Spleen (tissue), 11 donors: ENCODE data around the gene MOGAT1. TPM values are rescaled to one million over a fixed set of nuclear protein-coding genes. Genes with fewer than 3 reads are reported as not detected.

Source experiments
- DNase-seq: peaks from one replicate; pipeline ENCODE4 v3.0.0-alpha.2; 2020
- H3K27ac ChIP-seq, 8 donors: fragments of 200-600 bp; sonication (generic) in 7 of 8; 1 replicate in 4 of 8; 2 replicates in 4 of 8; pipeline versions ENCODE4 v1.5.0 to v1.8.0; 2016 to 2021; ENCODE audit warnings: inconsistent platforms in 4 of 8, mild to moderate bottlenecking in 4 of 8, moderate library complexity in 1 of 8
- H3K27me3 ChIP-seq, 7 donors: fragments of 200-600 bp; sonication (generic) in 6 of 7; replicated peaks in 1 of 7; 1 replicate in 4 of 7; 2 replicates in 3 of 7; pipeline versions ENCODE4 v1.5.0 to v1.8.0; 2016 to 2021; ENCODE audit warnings: inconsistent platforms in 3 of 7, mild to moderate bottlenecking in 1 of 7
- H3K36me3 ChIP-seq, 6 donors: fragments of 200-600 bp; sonication (generic) in 5 of 6; 1 replicate in 4 of 6; 2 replicates in 2 of 6; pipeline versions ENCODE4 v1.5.0 to v1.8.0; 2016 to 2021; ENCODE audit warnings: inconsistent platforms in 2 of 6
- H3K4me1 ChIP-seq, 6 donors: fragments of 200-600 bp; sonication (generic) in 5 of 6; 1 replicate in 3 of 6; 2 replicates in 3 of 6; pipeline versions ENCODE4 v1.5.0 to v1.8.0; 2016 to 2021; ENCODE audit warnings: inconsistent platforms in 3 of 6
- H3K4me3 ChIP-seq, 8 donors: fragments of 200-600 bp; sonication (generic) in 7 of 8; 1 replicate in 4 of 8; 2 replicates in 4 of 8; pipeline versions ENCODE4 v1.5.0 to v1.8.0; 2016 to 2021; ENCODE audit warnings: inconsistent platforms in 4 of 8, mild to moderate bottlenecking in 4 of 8, moderate library complexity in 2 of 8
- H3K9me3 ChIP-seq, 8 donors: fragments of 200-600 bp; sonication (generic) in 7 of 8; 1 replicate in 4 of 8; 2 replicates in 4 of 8; pipeline versions ENCODE4 v1.5.0 to v1.8.0; 2016 to 2021; ENCODE audit warnings: inconsistent platforms in 4 of 8
- POLR2A ChIP-seq, 3 donors: fragments of 450-650 bp; IDR thresholded peaks; one replicate each; pipeline ENCODE4 v1.5.1; 2017; ENCODE audit warnings: antibody characterized with exemption in 3 of 3, mild to moderate bottlenecking in 1 of 3
- POLR2AphosphoS5 ChIP-seq, 3 donors: sonication (generic); formaldehyde crosslinking; IDR thresholded peaks; one replicate each; pipeline ENCODE4 v1.5.1; 2017; ENCODE audit warnings: antibody characterized with exemption in 3 of 3
- WGBS, 5 donors: extraction: QIAGEN DNeasy Blood & Tissue Kit in 3 of 5; methylation state at CpG; one replicate each; pipeline versions ENCODE4 v1.1.5 to v1.1.7; 2013 to 2018; 5-methylcytosine and 5-hydroxymethylcytosine counted together
- intact Hi-C: fragments of 100-400 bp; cut with DNase I; formaldehyde crosslinking; loops from one replicate; pipeline ENCODE4 v1.15.0; 2023; ENCODE audit warnings: low total_unique reads
- polyA plus RNA-seq, 3 donors: library from polyadenylated mRNA; stranded (reverse); fragments of 200-250 nt; gene quantifications; one replicate each; pipeline ENCODE4 v1.2.1, GENCODE V29; 2013
- total RNA-seq, 7 donors: library from RNA; depleted of rRNA in 3 of 7; stranded (reverse); fragments of >200 nt in 3 of 7; fragmentation: NEBNext Ultra II Directional in 4 of 7; extraction: Animal tissue kit (Norgen Biotek cat#: 25700) in 4 of 7; gene quantifications; one replicate each; pipeline versions ENCODE4 v1.1.0 to v1.2.1, GENCODE V29; 2016 to 2021
- TF ChIP-seq, protein P1 (sequence below), 11 experiments: fragments of 200-600 bp in 7 of 11; fragments of 450-650 bp in 4 of 11; sonication (generic) in 4 of 11; IDR thresholded peaks in 8 of 11; conservative IDR thresholded peaks in 3 of 11; 1 replicate in 7 of 11; 2 replicates in 4 of 11; pipeline versions ENCODE4 v1.4.0 to v1.8.0; 2016 to 2021; ENCODE audit warnings: antibody characterized with exemption in 11 of 11, inconsistent platforms in 4 of 11, mild to moderate bottlenecking in 1 of 11
- donor health status: healthy with polysubstance abuse.
- donor health status: DM: no; HTN: no; CAD: no; lungs with moderate emphysema.
- donor health status: DM: no; HTN: no; CAD: no.
- donor health status: Bipolar disorder and iron deficiency.
- donor health status: healthy.
- donor health status: DM: no; HTN: no; CAD: no.
- donor health status: DM: yes; HTN: yes; CAD: no.

MOGAT1 gene
- total and polyA plus RNA-seq, 10 donors, result 0.06 TPM; not detected in 9

DNA sequence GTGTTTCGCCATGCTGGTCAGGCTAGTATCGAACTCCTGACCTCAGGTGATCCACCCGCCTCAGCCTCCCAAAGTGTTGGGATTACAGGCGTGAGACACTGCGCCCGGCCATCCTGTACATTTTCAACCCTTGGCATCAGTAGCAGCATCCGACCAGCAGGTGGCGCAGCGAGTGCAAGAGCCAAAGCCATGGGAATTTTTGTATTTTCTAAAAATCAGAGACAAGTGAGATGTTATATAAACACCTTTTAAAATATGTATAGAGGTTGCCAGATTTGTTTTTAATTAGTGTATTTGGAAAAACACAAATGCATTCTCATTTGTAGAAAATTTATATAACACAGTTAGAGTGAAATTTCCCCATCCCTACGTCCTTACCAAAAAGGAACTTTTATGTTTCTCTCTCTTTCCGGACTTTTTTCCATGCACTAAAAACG lies 36.8 kb downstream of the MOGAT1 start:
- 17 to 27% (median 22%) methylated on average over 12 of the region's 12 CpGs for WGBS, 5 donors
- no peak overlapping the region for H3K4me3 ChIP-seq
- H3K36me3 ChIP-seq, result no peaks in the 10 kb centered on the region

DNA sequence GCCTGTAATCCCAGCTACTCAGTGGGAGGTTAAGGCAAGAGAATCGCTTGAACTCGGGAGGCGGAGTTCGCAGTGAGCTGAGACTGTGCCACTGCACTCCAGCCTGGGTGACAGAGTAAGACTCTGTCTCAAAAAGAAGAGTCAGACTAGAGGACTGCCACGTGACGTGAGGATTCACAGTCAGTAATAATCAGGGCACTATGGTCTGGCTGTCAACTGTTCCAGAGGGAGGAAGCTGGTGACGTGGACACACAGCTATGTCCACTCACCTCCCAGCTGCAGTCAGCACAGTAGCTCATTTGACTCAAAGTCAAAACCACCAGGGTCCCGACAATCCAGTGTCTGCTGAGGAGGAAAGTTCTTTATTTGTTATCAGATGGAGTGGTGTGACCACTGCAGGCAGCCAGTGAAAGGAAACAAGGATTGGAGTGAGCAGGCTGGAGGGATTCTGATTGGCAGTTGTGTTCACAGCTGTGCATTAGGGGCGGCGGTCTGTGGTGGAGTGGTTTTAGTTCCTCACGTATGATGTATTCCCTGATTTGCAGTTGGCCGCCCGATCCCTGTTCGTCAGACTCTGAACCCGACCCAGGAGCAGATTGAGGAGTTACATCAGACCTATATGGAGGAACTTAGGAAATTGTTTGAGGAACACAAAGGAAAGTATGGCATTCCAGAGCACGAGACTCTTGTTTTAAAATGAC lies 37.9 kb downstream of the MOGAT1 start:
- Histone ChIP-seq H3K9me3 (no peaks in the 10 kb centered on the region), H3K4me3 (peak overlapping the region in 1 of 8 donors; percentile 34), H3K4me1 (peaks cover 0 to 24% (median 8%) of the 10 kb centered on the region in 6 donors), H3K36me3 (no peaks in the 10 kb centered on the region), H3K27me3 (peaks cover 0 to 18% (median 0%) of the 10 kb centered on the region in 7 donors), H3K27ac (peak overlapping the region in 3 of 8 donors; percentile 1 to 33 (median 31))
- intact Hi-C loops, result loop anchor here (2.0 kb wide), 1 partner anchor 193 kb away; no protein-coding TSS in a partner anchor
- 27 to 32% (median 28%) methylated on average over 15 to 16 of the region's 16 CpGs for WGBS, 5 donors
- DNase-seq, result no peak
- TF ChIP-seq POLR2AphosphoS5 (IDR thresholded peaks at IDR 0.05) (peak in 1 of 3 donors; percentile 47), POLR2A (IDR thresholded peaks at IDR 0.05) (no peak)

More for the DNA sequence above, 36.8 kb downstream of the MOGAT1 start:
- no peak for TF ChIP-seq POLR2A (IDR thresholded peaks at IDR 0.05)
- no peak for TF ChIP-seq POLR2AphosphoS5 (IDR thresholded peaks at IDR 0.05)
- TF ChIP-seq, protein P1, sequence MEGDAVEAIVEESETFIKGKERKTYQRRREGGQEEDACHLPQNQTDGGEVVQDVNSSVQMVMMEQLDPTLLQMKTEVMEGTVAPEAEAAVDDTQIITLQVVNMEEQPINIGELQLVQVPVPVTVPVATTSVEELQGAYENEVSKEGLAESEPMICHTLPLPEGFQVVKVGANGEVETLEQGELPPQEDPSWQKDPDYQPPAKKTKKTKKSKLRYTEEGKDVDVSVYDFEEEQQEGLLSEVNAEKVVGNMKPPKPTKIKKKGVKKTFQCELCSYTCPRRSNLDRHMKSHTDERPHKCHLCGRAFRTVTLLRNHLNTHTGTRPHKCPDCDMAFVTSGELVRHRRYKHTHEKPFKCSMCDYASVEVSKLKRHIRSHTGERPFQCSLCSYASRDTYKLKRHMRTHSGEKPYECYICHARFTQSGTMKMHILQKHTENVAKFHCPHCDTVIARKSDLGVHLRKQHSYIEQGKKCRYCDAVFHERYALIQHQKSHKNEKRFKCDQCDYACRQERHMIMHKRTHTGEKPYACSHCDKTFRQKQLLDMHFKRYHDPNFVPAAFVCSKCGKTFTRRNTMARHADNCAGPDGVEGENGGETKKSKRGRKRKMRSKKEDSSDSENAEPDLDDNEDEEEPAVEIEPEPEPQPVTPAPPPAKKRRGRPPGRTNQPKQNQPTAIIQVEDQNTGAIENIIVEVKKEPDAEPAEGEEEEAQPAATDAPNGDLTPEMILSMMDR (IDR thresholded peaks at IDR 0.05 in 8 of 11, conservative IDR thresholded peaks at IDR 0.05 in 3 of 11), result peak; percentile 81 to 96 (median 93)
- peak; percentile 94 for DNase-seq
- intact Hi-C loops, result loop anchor here (2.0 kb wide), 1 partner anchor 195 kb away; no protein-coding TSS in a partner anchor
- Histone ChIP-seq H3K27ac (no peak overlapping the region), H3K4me1 (peaks cover 0 to 24% (median 8%) of the 10 kb centered on the region in 6 donors), H3K9me3 (no peaks in the 10 kb centered on the region), H3K27me3 (peaks cover 0 to 20% (median 0%) of the 10 kb centered on the region in 7 donors)

DNA sequence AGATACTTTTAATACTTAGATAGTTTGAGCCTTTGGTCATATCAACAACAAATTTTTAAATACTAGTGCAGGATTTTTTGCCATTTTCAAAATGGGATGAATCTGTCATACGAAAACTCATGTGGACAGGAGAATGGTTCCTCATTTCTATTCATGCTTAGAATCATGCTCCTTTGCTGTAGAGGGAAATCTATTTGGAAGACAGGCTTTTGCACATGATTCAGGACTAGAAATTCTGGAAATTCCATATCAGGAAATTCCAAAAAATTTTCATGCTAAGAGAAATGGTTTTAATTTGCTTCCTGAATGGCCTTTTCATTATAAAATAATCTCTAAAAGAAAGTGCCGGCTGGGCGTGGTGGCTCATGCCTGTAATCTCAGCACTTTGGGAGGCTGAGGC lies 39.3 kb downstream of the MOGAT1 start:
- DNase-seq, result no peak
- intact Hi-C loops, result no loop called here
- no peaks in the 10 kb centered on the region for H3K9me3 ChIP-seq
- H3K4me3 ChIP-seq, result no peak overlapping the region
- 81 to 90% (median 85%) methylated on average over 3 of the region's 3 CpGs for WGBS, 5 donors
- TF ChIP-seq POLR2AphosphoS5 (IDR thresholded peaks at IDR 0.05), result no peak
- TF ChIP-seq, protein P1 (IDR thresholded peaks at IDR 0.05 in 8 of 11, conservative IDR thresholded peaks at IDR 0.05 in 3 of 11), result no peak
- TF ChIP-seq POLR2A (IDR thresholded peaks at IDR 0.05), result no peak
- H3K4me1 ChIP-seq, result peaks cover 4 to 30% (median 9%) of the 10 kb centered on the region in 6 donors
- H3K36me3 ChIP-seq, result no peaks in the 10 kb centered on the region
- H3K27me3 ChIP-seq, result peaks cover 0 to 18% (median 0%) of the 10 kb centered on the region in 7 donors
- no peak overlapping the region for H3K27ac ChIP-seq

DNA sequence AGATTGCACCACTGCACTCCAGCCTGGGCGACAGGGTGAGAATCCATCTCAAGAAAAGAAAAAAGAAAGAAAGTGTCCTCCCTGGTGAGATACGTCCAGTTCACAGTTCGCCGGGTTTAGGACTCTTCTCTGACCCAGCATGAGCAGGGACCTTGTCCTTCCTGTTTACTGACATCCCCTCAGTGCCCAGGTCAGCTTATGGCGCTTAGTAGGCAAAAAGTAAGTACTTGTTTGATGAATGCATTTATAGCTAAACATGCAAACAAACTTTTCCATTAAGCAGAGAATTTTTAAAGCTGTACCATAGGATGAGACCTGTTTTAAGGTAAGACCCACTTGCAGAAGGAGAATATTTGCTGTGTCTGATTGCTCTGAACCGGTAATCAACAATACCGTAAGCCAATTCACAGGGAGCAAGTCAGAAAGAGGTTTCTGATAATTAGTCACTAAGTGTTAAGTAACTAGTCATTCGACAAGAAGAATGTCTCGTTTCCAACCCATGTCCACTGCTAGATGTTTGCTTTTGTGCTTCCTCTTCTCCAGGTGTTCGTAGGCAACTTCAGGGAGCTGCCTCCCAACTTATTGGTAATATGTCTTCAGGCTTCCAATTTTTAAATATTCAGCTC lies 40.0 kb downstream of the MOGAT1 start:
- Histone ChIP-seq H3K4me1 (peaks cover 4 to 36% (median 13%) of the 10 kb centered on the region in 6 donors), H3K36me3 (no peaks in the 10 kb centered on the region), H3K9me3 (no peaks in the 10 kb centered on the region), H3K4me3 (no peak overlapping the region), H3K27ac (no peak overlapping the region), H3K27me3 (peaks cover 0 to 18% (median 0%) of the 10 kb centered on the region in 7 donors)
- no peak for DNase-seq
- intact Hi-C loops, result no loop called here
- TF ChIP-seq, protein P1 (IDR thresholded peaks at IDR 0.05 in 8 of 11, conservative IDR thresholded peaks at IDR 0.05 in 3 of 11), result no peak
- TF ChIP-seq POLR2AphosphoS5 (IDR thresholded peaks at IDR 0.05) (no peak), POLR2A (IDR thresholded peaks at IDR 0.05) (no peak)
- WGBS, 5 donors, result 72 to 90% (median 82%) methylated on average over 10 of the region's 10 CpGs
